CD8-positive, alpha-beta memory T cell (primary cell): ENCODE measurements around the gene ARL5A. TPM values are rescaled to one million over a fixed set of nuclear protein-coding genes. Genes with fewer than 3 reads are reported as not detected.

Experiments used
- CTCF ChIA-PET: fragments of 350-600 bp; sonication (Branson Sonifier 250); formaldehyde crosslinking; loops from one replicate; lab custom pipeline; 2021; ENCODE audit warnings: antibody characterized with exemption; lab: Charles Lee
- POLR2A ChIA-PET: fragments of 350-600 bp; sonication (Branson Sonifier 250); formaldehyde crosslinking; loops from one replicate; lab custom pipeline; 2021; ENCODE audit warnings: antibody characterized with exemption; lab: Charles Lee
- DNase-seq, 5 donors: peaks; one replicate each; pipeline versions ENCODE4 v3.0.0 to v3.0.0-alpha.2; 2020 to 2022; ENCODE audit warnings: mixed read lengths in 1 of 5
- H3K27ac ChIP-seq: one replicate; pipeline ENCODE4 v1.7.0; 2013; ENCODE audit warnings: low read depth, mild to moderate bottlenecking, low read length, moderate library complexity
- H3K27me3 ChIP-seq: 2 replicates; pipeline ENCODE4 v1.7.0; 2013; ENCODE audit warnings: low read length, mild to moderate bottlenecking; ENCODE audit not compliant: insufficient read depth, poor library complexity, severe bottlenecking
- H3K36me3 ChIP-seq: 2 replicates; pipeline ENCODE4 v1.7.0; 2013; ENCODE audit warnings: mild to moderate bottlenecking, low read length, moderate library complexity; ENCODE audit not compliant: insufficient read depth
- H3K4me1 ChIP-seq: 2 replicates; pipeline ENCODE4 v1.7.0; 2013; ENCODE audit warnings: mild to moderate bottlenecking, low read length, moderate library complexity; ENCODE audit not compliant: insufficient read depth
- H3K4me3 ChIP-seq: 2 replicates; pipeline ENCODE4 v1.7.0; 2013; ENCODE audit warnings: mild to moderate bottlenecking, low read length
- H3K9me3 ChIP-seq: 2 replicates; pipeline ENCODE4 v1.7.0; 2013; ENCODE audit warnings: mild to moderate bottlenecking, low read length
- H3K27ac Mint-ChIP-seq, 8 donors: one replicate each; pipeline ENCODE4 v1.8.0; 2020 to 2021; ENCODE audit warnings: mixed read lengths in 8 of 8, mild to moderate bottlenecking in 6 of 8, inconsistent platforms in 3 of 8, moderate library complexity in 3 of 8
- H3K27me3 Mint-ChIP-seq, 2 donors: one replicate each; pipeline ENCODE4 v1.8.0; 2020 to 2021; ENCODE audit warnings: mixed read lengths in 2 of 2, mild to moderate bottlenecking in 1 of 2, moderate library complexity in 1 of 2
- H3K36me3 Mint-ChIP-seq, 3 donors: one replicate each; pipeline ENCODE4 v1.8.0; 2020 to 2021; ENCODE audit warnings: mixed read lengths in 3 of 3, inconsistent platforms in 1 of 3, mild to moderate bottlenecking in 1 of 3
- H3K4me1 Mint-ChIP-seq, 3 donors: one replicate each; pipeline ENCODE4 v1.8.0; 2020 to 2021; ENCODE audit warnings: mixed read lengths in 3 of 3, inconsistent platforms in 1 of 3, mild to moderate bottlenecking in 1 of 3
- H3K4me3 Mint-ChIP-seq, 7 donors: one replicate each; pipeline ENCODE4 v1.8.0; 2020 to 2021; ENCODE audit warnings: mixed read lengths in 7 of 7, mild to moderate bottlenecking in 6 of 7, moderate library complexity in 4 of 7, inconsistent platforms in 2 of 7
- H3K9me3 Mint-ChIP-seq, 5 donors: one replicate each; pipeline ENCODE4 v1.8.0; 2020 to 2022; ENCODE audit warnings: mixed read lengths in 5 of 5, mild to moderate bottlenecking in 3 of 5, moderate library complexity in 2 of 5, inconsistent platforms in 1 of 5
- polyA plus RNA-seq: library from polyadenylated mRNA; unstranded; fragments of 300-500 nt; fragmentation: Illumina TruSeq; gene quantifications from one replicate; pipeline ENCODE4 v1.2.3, GENCODE V29; 2021
- total RNA-seq, 2 experiments: library from RNA; stranded (reverse); gene quantifications; one replicate each; pipeline ENCODE4 v1.2.3, GENCODE V29; 2021

Gene ARL5A
- total and polyA plus RNA-seq, 3 experiments from 2014 or later: 58.4 to 73.8 (median 67.6) TPM

GRCh38 chr2:151830961-151831360 is 2.7 kb upstream of the ARL5A start:
- Mint-ChIP-seq H3K9me3 (no peaks in the 10 kb centered on the region), H3K27ac (no peak overlapping the region), H3K36me3 (peaks cover 0 to 9% (median 0%) of the 10 kb centered on the region in 3 donors), H3K27me3 (peaks cover 0 to 3% of the 10 kb centered on the region in 2 donors), H3K4me3 (peak overlapping the region in 1 of 7 donors; percentile 18), H3K4me1 (peaks cover 24 to 27% (median 25%) of the 10 kb centered on the region in 3 donors)
- Histone ChIP-seq H3K4me3 (no peak overlapping the region), H3K27ac (no peak overlapping the region), H3K4me1 (peaks cover 14% of the 10 kb centered on the region), H3K36me3 (no peaks in the 10 kb centered on the region), H3K9me3 (no peaks in the 10 kb centered on the region), H3K27me3 (no peaks in the 10 kb centered on the region)
- ChIA-PET POLR2A (no interaction called here), CTCF (interaction anchor here (1.3 kb wide), 1 partner anchor 10 kb away, joined by 4 read pairs; no protein-coding TSS in a partner anchor)
- DNase-seq: no peak

- CTCF ChIA-PET: interaction anchor here (0.9 to 1.4 kb wide), 2 partner anchors 21 to 196 kb away, joined by 3 to 5 read pairs; no protein-coding TSS in a partner anchor
- Histone ChIP-seq H3K27me3 (no peaks in the 10 kb centered on the region), H3K9me3 (no peaks in the 10 kb centered on the region), H3K27ac (peak overlapping the region; percentile 52), H3K36me3 (no peaks in the 10 kb centered on the region), H3K4me3 (peak overlapping the region; percentile 63), H3K4me1 (peaks cover 26% of the 10 kb centered on the region)
- no peak for DNase-seq
- Mint-ChIP-seq H3K27ac (peak overlapping the region; percentile 78 to 95 (median 90)), H3K4me3 (peak overlapping the region; percentile 82 to 93 (median 87)), H3K4me1 (peaks cover 41 to 46% (median 46%) of the 10 kb centered on the region in 3 donors), H3K27me3 (peaks cover 0 to 3% of the 10 kb centered on the region in 2 donors), H3K36me3 (peaks cover 0 to 9% (median 0%) of the 10 kb centered on the region in 3 donors), H3K9me3 (no peaks in the 10 kb centered on the region)
- POLR2A ChIA-PET: no interaction called here
These were observed 686 bp upstream of the ARL5A start for GRCh38 chr2:151828890-151829324.

GRCh38 chr2:151827564-151828142 is 568 bp downstream of the ARL5A start:
- Histone ChIP-seq H3K4me3 (peak overlapping the region; percentile 63), H3K27me3 (no peaks in the 10 kb centered on the region), H3K4me1 (peaks cover 33% of the 10 kb centered on the region), H3K36me3 (no peaks in the 10 kb centered on the region), H3K9me3 (no peaks in the 10 kb centered on the region), H3K27ac (peak overlapping the region; percentile 52)
- POLR2A ChIA-PET: interaction anchor here (0.7 to 1.5 kb wide), 3 partner anchors 8 to 190 kb away, joined by 3 to 5 read pairs (median 4); no protein-coding TSS in a partner anchor
- H3K27me3 Mint-ChIP-seq: peaks cover 0 to 3% of the 10 kb centered on the region in 2 donors
- peaks cover 0 to 11% (median 0%) of the 10 kb centered on the region in 3 donors for H3K36me3 Mint-ChIP-seq
- H3K4me1 Mint-ChIP-seq: peaks cover 53 to 58% (median 58%) of the 10 kb centered on the region in 3 donors
- H3K4me3 Mint-ChIP-seq: peak overlapping the region; percentile 82 to 97 (median 88)
- peak overlapping the region; percentile 78 to 95 (median 92) for H3K27ac Mint-ChIP-seq
- DNase-seq: peak in 3 of 5 donors; percentile 1 to 52 (median 23)
- no peaks in the 10 kb centered on the region for H3K9me3 Mint-ChIP-seq
- CTCF ChIA-PET: interaction anchor here (0.9 to 1.4 kb wide), 3 partner anchors 20 to 212 kb away, joined by 3 to 5 read pairs (median 4); no protein-coding TSS in a partner anchor

- Histone ChIP-seq H3K9me3 (no peaks in the 10 kb centered on the region), H3K36me3 (no peaks in the 10 kb centered on the region), H3K4me3 (peak overlapping the region; percentile 63), H3K27me3 (no peaks in the 10 kb centered on the region), H3K4me1 (peaks cover 33% of the 10 kb centered on the region), H3K27ac (no peak overlapping the region)
- DNase-seq: peak in 1 of 5 donors; percentile 10
- peak overlapping the region; percentile 82 to 97 (median 88) for H3K4me3 Mint-ChIP-seq
- H3K4me1 Mint-ChIP-seq: peaks cover 59 to 65% (median 65%) of the 10 kb centered on the region in 3 donors
- ChIA-PET POLR2A (interaction anchor here (1.5 kb wide), 1 partner anchor 189 kb away, joined by 4 read pairs; no protein-coding TSS in a partner anchor), CTCF (interaction anchor here (1.1 kb wide), 1 partner anchor 18 kb away, joined by 4 read pairs; no protein-coding TSS in a partner anchor)
- H3K27me3 Mint-ChIP-seq: peaks cover 0 to 3% of the 10 kb centered on the region in 2 donors
- H3K36me3 Mint-ChIP-seq: peaks cover 0 to 12% (median 0%) of the 10 kb centered on the region in 3 donors
- H3K9me3 Mint-ChIP-seq: no peaks in the 10 kb centered on the region
- peak overlapping the region in 7 of 8 donors; percentile 53 to 95 (median 88) for H3K27ac Mint-ChIP-seq
These were observed 1.5 kb downstream of the ARL5A start for GRCh38 chr2:151826737-151827157.

- no peaks in the 10 kb centered on the region for H3K9me3 ChIP-seq
- H3K27ac ChIP-seq: no peak overlapping the region
- H3K36me3 Mint-ChIP-seq: peaks cover 0 to 14% (median 4%) of the 10 kb centered on the region in 3 donors
- H3K4me3 ChIP-seq: no peak overlapping the region
- H3K27ac Mint-ChIP-seq: peak overlapping the region in 3 of 8 donors; percentile 5 to 78 (median 47)
- H3K4me1 ChIP-seq: peaks cover 33% of the 10 kb centered on the region
- ChIA-PET POLR2A (no interaction called here), CTCF (no interaction called here)
- H3K27me3 ChIP-seq: no peaks in the 10 kb centered on the region
- no peak for DNase-seq
- no peaks in the 10 kb centered on the region for H3K9me3 Mint-ChIP-seq
- peaks cover 65 to 80% (median 78%) of the 10 kb centered on the region in 3 donors for H3K4me1 Mint-ChIP-seq
- no peaks in the 10 kb centered on the region for H3K27me3 Mint-ChIP-seq
- peak overlapping the region in 5 of 7 donors; percentile 17 to 38 (median 29) for H3K4me3 Mint-ChIP-seq
- H3K36me3 ChIP-seq: no peaks in the 10 kb centered on the region
These were observed 3.3 kb downstream of the ARL5A start for GRCh38 chr2:151824886-151825285.

- Mint-ChIP-seq H3K27me3 (no peaks in the 10 kb centered on the region), H3K4me1 (peaks cover 64 to 85% (median 78%) of the 10 kb centered on the region in 3 donors), H3K4me3 (peak overlapping the region in 4 of 7 donors; percentile 15 to 48 (median 32)), H3K36me3 (peaks cover 0 to 14% (median 4%) of the 10 kb centered on the region in 3 donors), H3K27ac (peak overlapping the region in 2 of 8 donors; percentile 52 to 60), H3K9me3 (no peaks in the 10 kb centered on the region)
- Histone ChIP-seq H3K27ac (no peak overlapping the region), H3K36me3 (no peaks in the 10 kb centered on the region), H3K4me1 (peaks cover 29% of the 10 kb centered on the region), H3K9me3 (no peaks in the 10 kb centered on the region), H3K4me3 (no peak overlapping the region), H3K27me3 (no peaks in the 10 kb centered on the region)
- CTCF ChIA-PET: interaction anchor here (0.8 kb wide), 1 partner anchor 17 kb away, joined by 3 read pairs; no protein-coding TSS in a partner anchor
- DNase-seq: no peak
- POLR2A ChIA-PET: no interaction called here
These were observed 4.6 kb downstream of the ARL5A start for GRCh38 chr2:151823651-151824050.

GRCh38 chr2:151819920-151820319 is 8.3 kb downstream of the ARL5A start:
- Mint-ChIP-seq H3K4me1 (peaks cover 51 to 80% (median 73%) of the 10 kb centered on the region in 3 donors), H3K27me3 (no peaks in the 10 kb centered on the region), H3K36me3 (peaks cover 0 to 16% (median 8%) of the 10 kb centered on the region in 3 donors), H3K9me3 (no peaks in the 10 kb centered on the region), H3K4me3 (peak overlapping the region in 1 of 7 donors; percentile 27), H3K27ac (no peak overlapping the region)
- ChIA-PET CTCF (no interaction called here), POLR2A (interaction anchor here (1.5 kb wide), 1 partner anchor 8 kb away, joined by 5 read pairs; the partner anchor contains the start of gene ARL5A)
- H3K36me3 ChIP-seq: peaks cover 8% of the 10 kb centered on the region
- H3K4me1 ChIP-seq: peaks cover 20% of the 10 kb centered on the region
- no peaks in the 10 kb centered on the region for H3K27me3 ChIP-seq
- no peak overlapping the region for H3K4me3 ChIP-seq
- no peak for DNase-seq
- H3K9me3 ChIP-seq: no peaks in the 10 kb centered on the region
- no peak overlapping the region for H3K27ac ChIP-seq
